Neural progenitor cell (in vitro differentiated cells): ENCODE measurements around the gene PPP6R1. TPM values are rescaled to one million over a fixed set of nuclear protein-coding genes. Genes with fewer than 3 reads are reported as not detected.

Experiments used
- DNase-seq: peaks from one replicate; pipeline ENCODE4 v3.0.0-alpha.2; 2016; ENCODE audit warnings: low spot score
- H2AFZ ChIP-seq: fragments of 200-600 bp; sonication (generic); replicated peaks from 2 replicates; pipeline ENCODE4 v1.6.1; 2016; ENCODE audit warnings: antibody characterized with exemption
- H3F3A ChIP-seq: fragments of 200-600 bp; sonication (generic); 2 replicates; pipeline ENCODE4 v1.6.1; 2016; ENCODE audit warnings: antibody characterized with exemption, low read depth
- H3K27ac ChIP-seq: fragments of 200-600 bp; sonication (generic); 2 replicates; pipeline ENCODE4 v1.5.1; 2016; ENCODE audit warnings: mild to moderate bottlenecking
- H3K27me3 ChIP-seq: fragments of 200-600 bp; sonication (generic); 2 replicates; pipeline ENCODE4 v1.6.1; 2016; ENCODE audit warnings: mild to moderate bottlenecking, moderate library complexity
- H3K36me3 ChIP-seq: fragments of 200-600 bp; sonication (generic); 2 replicates; pipeline ENCODE4 v1.5.1; 2016
- H3K4me1 ChIP-seq: fragments of 200-600 bp; sonication (generic); 2 replicates; pipeline ENCODE4 v1.6.1; 2016; ENCODE audit warnings: mixed run types
- H3K4me2 ChIP-seq: fragments of 200-600 bp; sonication (generic); 2 replicates; pipeline ENCODE4 v1.6.1; 2016
- H3K4me3 ChIP-seq: fragments of 200-600 bp; sonication (generic); 2 replicates; pipeline ENCODE4 v1.5.1; 2016
- H3K79me2 ChIP-seq: fragments of 200-600 bp; sonication (generic); 2 replicates; pipeline ENCODE4 v1.6.1; 2016; ENCODE audit warnings: low read depth
- H3K9ac ChIP-seq: fragments of 200-600 bp; sonication (generic); 2 replicates; pipeline ENCODE4 v1.6.1; 2016
- H3K9me3 ChIP-seq: fragments of 200-600 bp; sonication (generic); 2 replicates; pipeline ENCODE4 v1.5.1; 2016; ENCODE audit warnings: low read depth
- H4K20me1 ChIP-seq: fragments of 200-600 bp; sonication (generic); 2 replicates; pipeline ENCODE4 v1.6.1; 2016; ENCODE audit warnings: low read depth
- H3K27ac Mint-ChIP-seq: 3 replicates; pipeline ENCODE4 v1.8.0; 2021; ENCODE audit warnings: mixed read lengths
- H3K27me3 Mint-ChIP-seq: 2 replicates; pipeline ENCODE4 v1.8.0; 2022; ENCODE audit warnings: low read depth, mild to moderate bottlenecking, inconsistent platforms, moderate library complexity, mixed read lengths; ENCODE audit not compliant: insufficient read depth
- H3K36me3 Mint-ChIP-seq: 3 replicates; pipeline ENCODE4 v1.8.0; 2021; ENCODE audit warnings: mixed read lengths
- H3K4me1 Mint-ChIP-seq: 3 replicates; pipeline ENCODE4 v1.8.0; 2021; ENCODE audit warnings: mixed read lengths
- H3K4me3 Mint-ChIP-seq: 3 replicates; pipeline ENCODE4 v1.8.0; 2021; ENCODE audit warnings: mild to moderate bottlenecking, moderate library complexity, mixed read lengths
- H3K9me3 Mint-ChIP-seq: 3 replicates; pipeline ENCODE4 v1.8.0; 2020; ENCODE audit warnings: mixed read lengths
- CTCF ChIP-seq: fragments of 200-600 bp; sonication (generic); IDR thresholded peaks from 2 replicates; pipeline ENCODE4 v1.5.1; 2017; ENCODE audit warnings: antibody characterized with exemption, mild to moderate bottlenecking
- EZH2 ChIP-seq: fragments of 200-600 bp; sonication (generic); IDR thresholded peaks from 2 replicates; pipeline ENCODE4 v1.6.1; 2017; ENCODE audit warnings: antibody characterized with exemption, mild to moderate bottlenecking, moderate library complexity
- EZH2phosphoT487 ChIP-seq: fragments of 200-600 bp; sonication (generic); IDR thresholded peaks from 2 replicates; pipeline ENCODE4 v1.6.1; 2017; ENCODE audit warnings: antibody characterized with exemption
- total RNA-seq: library from RNA; depleted of rRNA; stranded (reverse); fragments of >200 nt; gene quantifications from 2 replicates; pipeline ENCODE4 v1.2.3, GENCODE V29; 2015; ENCODE audit warnings: low replicate concordance

PPP6R1 gene
- total RNA-seq, 1 donor from 2014 or later = 13.1 TPM

GRCh38 chr19:55198651-55199050, 60.2 kb downstream of the PPP6R1 start:
- Mint-ChIP-seq H3K4me1 (no peaks in the 10 kb centered on the region), H3K9me3 (no peaks in the 10 kb centered on the region), H3K27ac (no peak overlapping the region), H3K36me3 (no peaks in the 10 kb centered on the region), H3K4me3 (no peak overlapping the region), H3K27me3 (peaks cover 14% of the 10 kb centered on the region)
- peaks cover 11% of the 10 kb centered on the region for H3K27me3 ChIP-seq
- no peak overlapping the region for H3K4me2 ChIP-seq
- H4K20me1 ChIP-seq = no peaks in the 10 kb centered on the region
- H3K4me1 ChIP-seq = no peaks in the 10 kb centered on the region
- peak; percentile 29 for DNase-seq
- H3K27ac ChIP-seq = no peak overlapping the region
- H3K9me3 ChIP-seq = no peaks in the 10 kb centered on the region
- H3K9ac ChIP-seq = no peak overlapping the region
- no peaks in the 10 kb centered on the region for H3F3A ChIP-seq
- no peak overlapping the region for H2AFZ ChIP-seq
- no peaks in the 10 kb centered on the region for H3K79me2 ChIP-seq
- no peaks in the 10 kb centered on the region for H3K36me3 ChIP-seq
- H3K4me3 ChIP-seq = no peak overlapping the region
- TF ChIP-seq EZH2phosphoT487 (no peak), EZH2 (no peak), CTCF (no peak)

DNA sequence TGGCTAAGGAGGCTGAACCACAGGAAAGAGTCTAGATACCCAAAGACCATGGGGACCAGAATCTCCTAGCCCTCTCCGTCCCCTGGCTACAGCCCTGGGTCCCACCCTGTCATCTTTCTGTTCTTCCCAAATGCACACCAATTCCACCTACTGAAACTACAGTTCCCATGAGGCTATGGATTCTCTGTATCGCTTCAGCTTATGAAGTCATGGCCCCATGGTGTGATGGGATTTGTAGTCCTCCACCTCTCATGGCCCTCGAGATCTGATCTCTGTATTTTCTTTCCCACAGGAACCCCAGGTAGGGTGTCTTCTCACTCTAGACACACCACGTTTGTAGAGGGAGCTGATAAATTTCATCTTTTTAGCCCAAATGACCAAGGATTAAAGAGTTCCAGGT, 61.3 kb downstream of the PPP6R1 start:
- Histone ChIP-seq H3K9me3 (no peaks in the 10 kb centered on the region), H3K4me1 (no peaks in the 10 kb centered on the region), H3K27ac (no peak overlapping the region), H3F3A (no peaks in the 10 kb centered on the region), H4K20me1 (no peaks in the 10 kb centered on the region), H2AFZ (no peak overlapping the region), H3K79me2 (no peaks in the 10 kb centered on the region), H3K36me3 (no peaks in the 10 kb centered on the region), H3K4me2 (no peak overlapping the region), H3K4me3 (no peak overlapping the region), H3K27me3 (peaks cover 11% of the 10 kb centered on the region), H3K9ac (no peak overlapping the region)
- Mint-ChIP-seq H3K36me3 (no peaks in the 10 kb centered on the region), H3K27me3 (peaks cover 16% of the 10 kb centered on the region), H3K27ac (peak overlapping the region; percentile 51), H3K9me3 (no peaks in the 10 kb centered on the region), H3K4me1 (no peaks in the 10 kb centered on the region), H3K4me3 (peak overlapping the region; percentile 41)
- peak; percentile 39 for DNase-seq
- TF ChIP-seq CTCF (no peak), EZH2phosphoT487 (no peak), EZH2 (no peak)

DNA sequence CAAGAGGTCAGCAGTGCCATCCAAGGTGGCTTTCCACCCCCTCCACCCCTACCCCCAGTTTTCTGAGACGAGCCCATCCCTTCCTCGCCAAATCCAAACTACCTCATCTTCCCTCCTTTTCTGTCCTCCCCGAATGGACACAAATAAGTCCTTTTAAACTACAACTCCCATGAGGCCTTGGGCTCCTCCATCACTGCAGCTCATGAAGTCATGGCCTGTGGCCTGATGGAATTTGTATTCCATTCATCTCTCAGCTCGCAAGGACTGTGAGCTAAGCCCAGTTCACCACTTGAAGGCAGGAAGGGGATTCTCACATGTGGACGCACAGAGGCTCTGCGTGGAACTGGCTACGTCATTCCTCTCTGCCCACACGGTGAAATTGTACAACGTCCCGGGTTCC, 62.0 kb downstream of the PPP6R1 start:
- no peak overlapping the region for H3K27ac Mint-ChIP-seq
- peaks cover 16% of the 10 kb centered on the region for H3K27me3 Mint-ChIP-seq
- Histone ChIP-seq H3K9ac (no peak overlapping the region), H3K27ac (no peak overlapping the region), H3K4me1 (no peaks in the 10 kb centered on the region), H3K4me2 (no peak overlapping the region), H4K20me1 (no peaks in the 10 kb centered on the region), H3F3A (no peaks in the 10 kb centered on the region), H2AFZ (no peak overlapping the region), H3K9me3 (no peaks in the 10 kb centered on the region), H3K27me3 (peaks cover 11% of the 10 kb centered on the region), H3K4me3 (no peak overlapping the region), H3K79me2 (no peaks in the 10 kb centered on the region), H3K36me3 (no peaks in the 10 kb centered on the region)
- TF ChIP-seq CTCF = no peak
- no peak for TF ChIP-seq EZH2phosphoT487
- TF ChIP-seq EZH2 = no peak
- no peak for DNase-seq
- no peaks in the 10 kb centered on the region for H3K4me1 Mint-ChIP-seq
- no peaks in the 10 kb centered on the region for H3K9me3 Mint-ChIP-seq
- no peaks in the 10 kb centered on the region for H3K36me3 Mint-ChIP-seq
- no peak overlapping the region for H3K4me3 Mint-ChIP-seq

DNA sequence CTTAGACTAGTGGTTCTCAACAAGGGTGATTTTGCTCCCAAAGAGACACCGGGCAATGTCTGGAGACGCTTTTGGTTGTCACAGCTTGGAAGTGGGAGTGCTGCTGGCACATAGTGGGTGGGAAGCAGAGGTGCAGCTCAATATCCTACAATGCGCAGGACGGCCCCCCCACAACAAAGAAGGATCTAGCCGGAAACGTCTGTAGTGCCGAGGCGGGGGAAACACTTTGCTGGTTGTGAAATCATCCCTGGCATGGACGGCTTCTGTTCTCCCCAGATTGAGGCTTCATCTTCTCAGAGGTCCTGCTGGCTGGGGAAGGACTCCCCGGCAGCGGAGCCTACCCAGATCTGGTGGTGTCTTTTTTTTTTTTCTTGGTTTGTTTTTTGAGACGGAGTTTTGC, 65.3 kb downstream of the PPP6R1 start:
- no peaks in the 10 kb centered on the region for H3F3A ChIP-seq
- H3K27me3 ChIP-seq = peaks cover 4% of the 10 kb centered on the region
- no peak overlapping the region for H3K4me2 ChIP-seq
- no peaks in the 10 kb centered on the region for H3K36me3 Mint-ChIP-seq
- H3K36me3 ChIP-seq = no peaks in the 10 kb centered on the region
- no peaks in the 10 kb centered on the region for H3K9me3 Mint-ChIP-seq
- no peak overlapping the region for H3K4me3 ChIP-seq
- H3K4me1 ChIP-seq = no peaks in the 10 kb centered on the region
- H3K27ac Mint-ChIP-seq = no peak overlapping the region
- no peak for DNase-seq
- no peak overlapping the region for H3K4me3 Mint-ChIP-seq
- H3K27ac ChIP-seq = no peak overlapping the region
- no peaks in the 10 kb centered on the region for H3K79me2 ChIP-seq
- peaks cover 4% of the 10 kb centered on the region for H3K4me1 Mint-ChIP-seq
- no peaks in the 10 kb centered on the region for H3K9me3 ChIP-seq
- H3K9ac ChIP-seq = no peak overlapping the region
- no peak overlapping the region for H2AFZ ChIP-seq
- no peak for TF ChIP-seq CTCF
- no peak for TF ChIP-seq EZH2phosphoT487
- no peak for TF ChIP-seq EZH2
- H4K20me1 ChIP-seq = no peaks in the 10 kb centered on the region
- H3K27me3 Mint-ChIP-seq = peaks cover 12% of the 10 kb centered on the region
